CD14-positive monocyte (primary cell): ENCODE results near the gene FKBP11. TPM values are rescaled to one million over a fixed set of nuclear protein-coding genes. Genes with fewer than 3 reads are reported as not detected.

ENCODE experiments used
- DNase-seq, 3 donors: peaks; one replicate each; pipeline ENCODE4 v3.0.0-alpha.2; 2011 to 2022
- H2AFZ ChIP-seq: 2 replicates; pipeline ENCODE4 v1.6.0; 2012; ENCODE audit warnings: mild to moderate bottlenecking, low read depth, low read length, inconsistent platforms; ENCODE audit not compliant: insufficient read depth, poor library complexity, severe bottlenecking
- H3K27ac ChIP-seq, 2 donors: 1 replicate in 1 of 2; 2 replicates in 1 of 2; pipeline ENCODE4 v1.5.1; 2012 to 2013; ENCODE audit warnings: low read length in 2 of 2, control low read depth in 1 of 2, inconsistent platforms in 1 of 2, low read depth in 1 of 2, mild to moderate bottlenecking in 1 of 2
- H3K27me3 ChIP-seq, 2 donors: one replicate each; pipeline versions ENCODE4 v1.6.0 to v1.6.1; 2011 to 2013; ENCODE audit warnings: low read length in 2 of 2; ENCODE audit not compliant: control insufficient read depth in 2 of 2, insufficient read depth in 2 of 2
- H3K36me3 ChIP-seq, 2 donors: replicated peaks in 1 of 2; 1 replicate in 1 of 2; 2 replicates in 1 of 2; pipeline versions ENCODE4 v1.5.1 to v1.6.1; 2012 to 2013; ENCODE audit warnings: low read length in 2 of 2, control low read depth in 1 of 2, inconsistent platforms in 1 of 2, mild to moderate bottlenecking in 1 of 2; ENCODE audit not compliant: insufficient read depth in 2 of 2, control insufficient read depth in 1 of 2
- H3K4me1 ChIP-seq, 2 donors: 1 replicate in 1 of 2; 2 replicates in 1 of 2; pipeline versions ENCODE4 v1.5.1 to v1.6.1; 2012 to 2013; ENCODE audit warnings: low read length in 2 of 2, control low read depth in 1 of 2, inconsistent platforms in 1 of 2, mild to moderate bottlenecking in 1 of 2, moderate library complexity in 1 of 2; ENCODE audit not compliant: insufficient read depth in 2 of 2, control insufficient read depth in 1 of 2
- H3K4me2 ChIP-seq: replicated peaks from 2 replicates; pipeline ENCODE3; 2012; ENCODE audit warnings: low read length, moderate library complexity, mild to moderate bottlenecking; ENCODE audit not compliant: poor library complexity, severe bottlenecking; ENCODE audit errors: extremely low read depth
- H3K4me3 ChIP-seq, 3 experiments: fragments of 200-600 bp in 1 of 3; sonication (generic) in 1 of 3; replicated peaks in 1 of 3; 1 replicate in 2 of 3; 2 replicates in 1 of 3; pipeline ENCODE4 v1.5.1; 2011 to 2013; ENCODE audit warnings: low read length in 3 of 3, mild to moderate bottlenecking in 3 of 3, control low read depth in 2 of 3, low read depth in 2 of 3, inconsistent platforms in 1 of 3, moderate library complexity in 1 of 3
- H3K79me2 ChIP-seq: 2 replicates; pipeline ENCODE4 v1.6.0; 2012; ENCODE audit warnings: mild to moderate bottlenecking, control low read depth, inconsistent platforms, low read length, moderate library complexity; ENCODE audit not compliant: insufficient read depth
- H3K9ac ChIP-seq: 2 replicates; pipeline ENCODE4 v1.6.0; 2017; ENCODE audit warnings: low read length, mild to moderate bottlenecking; ENCODE audit not compliant: insufficient read depth, poor library complexity, severe bottlenecking
- H3K9me3 ChIP-seq, 2 donors: replicated peaks in 1 of 2; 1 replicate in 1 of 2; 2 replicates in 1 of 2; pipeline versions ENCODE4 v1.5.1 to v1.6.1; 2012 to 2013; ENCODE audit warnings: low read length in 2 of 2, control low read depth in 1 of 2; ENCODE audit not compliant: control insufficient read depth in 1 of 2, insufficient read depth in 1 of 2
- H4K20me1 ChIP-seq: 2 replicates; pipeline ENCODE4 v1.6.0; 2012; ENCODE audit warnings: mild to moderate bottlenecking, low read length, control low read depth, moderate library complexity; ENCODE audit not compliant: insufficient read depth
- H3K27ac Mint-ChIP-seq, 7 donors: one replicate each; pipeline ENCODE4 v1.8.0; 2020; ENCODE audit warnings: mild to moderate bottlenecking in 7 of 7, mixed read lengths in 7 of 7, moderate library complexity in 6 of 7, inconsistent platforms in 2 of 7
- H3K27me3 Mint-ChIP-seq, 3 donors: one replicate each; pipeline ENCODE4 v1.8.0; 2021 to 2022; ENCODE audit warnings: low read depth in 3 of 3, mild to moderate bottlenecking in 3 of 3, mixed read lengths in 3 of 3, moderate library complexity in 3 of 3, inconsistent platforms in 1 of 3
- H3K36me3 Mint-ChIP-seq, 2 donors: one replicate each; pipeline ENCODE4 v1.8.0; 2020; ENCODE audit warnings: mixed read lengths in 2 of 2, inconsistent platforms in 1 of 2, mild to moderate bottlenecking in 1 of 2
- H3K4me1 Mint-ChIP-seq: one replicate; pipeline ENCODE4 v1.8.0; 2020; ENCODE audit warnings: mild to moderate bottlenecking, mixed read lengths
- H3K4me3 Mint-ChIP-seq, 2 donors: one replicate each; pipeline ENCODE4 v1.8.0; 2020; ENCODE audit warnings: mild to moderate bottlenecking in 2 of 2, mixed read lengths in 2 of 2, moderate library complexity in 1 of 2
- H3K9me3 Mint-ChIP-seq, 7 donors: one replicate each; pipeline ENCODE4 v1.8.0; 2020 to 2022; ENCODE audit warnings: mixed read lengths in 7 of 7, mild to moderate bottlenecking in 6 of 7, moderate library complexity in 6 of 7, inconsistent platforms in 2 of 7
- CTCF ChIP-seq: fragments of 200-600 bp; IDR thresholded peaks from one replicate; pipeline ENCODE4 v1.8.0; 2022; ENCODE audit warnings: antibody characterized with exemption, mild to moderate bottlenecking
- WGBS: methylation state at CpG from one replicate; pipeline ENCODE4 v1.1.5; 2013; ENCODE audit warnings: missing lambda C conversion rate; ENCODE audit not compliant: insufficient coverage; 5-methylcytosine and 5-hydroxymethylcytosine counted together
- intact Hi-C, 2 donors: fragments of 100-400 bp; cut with micrococcal nuclease; formaldehyde crosslinking; loops; one replicate each; pipeline versions ENCODE4 v1.15.0 to v1.15.1; 2023
- polyA plus RNA-seq, 3 donors: library from polyadenylated mRNA; depleted of rRNA in 1 of 3; unstranded in 2 of 3; stranded (reverse) in 1 of 3; fragments of 300-500 nt in 2 of 3; fragments of >200 nt in 1 of 3; fragmentation: Illumina TruSeq in 2 of 3; gene quantifications; 1 replicate in 2 of 3; 2 replicates in 1 of 3; pipeline ENCODE4 v1.2.3, GENCODE V29; 2012 to 2021

The FKBP11 gene
- polyA plus RNA-seq, 3 donors = 1.5 to 15.2 (median 2.2) TPM

GRCh38 chr12:48960834-48961233 lies 35.5 kb upstream of the FKBP11 start:
- H3K9me3 Mint-ChIP-seq = peaks cover 0 to 2% (median 0%) of the 10 kb centered on the region in 7 donors
- H3K4me2 ChIP-seq = no peak overlapping the region
- no peak for TF ChIP-seq CTCF
- H3K4me3 Mint-ChIP-seq = no peak overlapping the region
- no peak overlapping the region for H3K4me3 ChIP-seq
- H3K36me3 ChIP-seq = no peaks in the 10 kb centered on the region
- peaks cover 22% of the 10 kb centered on the region for H3K4me1 Mint-ChIP-seq
- peaks cover 7 to 15% (median 10%) of the 10 kb centered on the region in 3 donors for H3K27me3 Mint-ChIP-seq
- 79% methylated on average over 2 of the region's 3 CpGs for WGBS
- peaks cover 16 to 22% of the 10 kb centered on the region in 2 donors for H3K4me1 ChIP-seq
- H3K27ac ChIP-seq = no peak overlapping the region
- H3K36me3 Mint-ChIP-seq = no peaks in the 10 kb centered on the region
- H2AFZ ChIP-seq = no peak overlapping the region
- no peak overlapping the region for H3K27ac Mint-ChIP-seq
- peaks cover 12% of the 10 kb centered on the region for H4K20me1 ChIP-seq
- DNase-seq = no peak
- peaks cover 14% of the 10 kb centered on the region for H3K79me2 ChIP-seq
- H3K9ac ChIP-seq = no peak overlapping the region
- intact Hi-C loops = no loop called here
- H3K9me3 ChIP-seq = no peaks in the 10 kb centered on the region
- H3K27me3 ChIP-seq = peaks cover 0 to 5% of the 10 kb centered on the region in 2 donors

- Mint-ChIP-seq H3K4me3 (peak overlapping the region; percentile 96 to 97), H3K27ac (peak overlapping the region in 5 of 7 donors; percentile 53 to 95 (median 76)), H3K9me3 (peaks cover 0 to 2% (median 0%) of the 10 kb centered on the region in 7 donors), H3K27me3 (peaks cover 5 to 13% (median 10%) of the 10 kb centered on the region in 3 donors), H3K36me3 (peaks cover 5 to 6% of the 10 kb centered on the region in 2 donors), H3K4me1 (peaks cover 43% of the 10 kb centered on the region)
- intact Hi-C loops = no loop called here
- H3K4me3 ChIP-seq = peak overlapping the region; percentile 84 to 98 (median 95)
- no peaks in the 10 kb centered on the region for H3K9me3 ChIP-seq
- H3K4me1 ChIP-seq = peaks cover 31 to 41% of the 10 kb centered on the region in 2 donors
- DNase-seq = peak in 1 of 3 donors; percentile 13
- peak overlapping the region; percentile 82 for H3K9ac ChIP-seq
- H3K79me2 ChIP-seq = peaks cover 40% of the 10 kb centered on the region
- peak overlapping the region in 1 of 2 donors; percentile 13 for H3K27ac ChIP-seq
- H3K27me3 ChIP-seq = peaks cover 0 to 5% of the 10 kb centered on the region in 2 donors
- peak overlapping the region; percentile 95 for H2AFZ ChIP-seq
- H4K20me1 ChIP-seq = peaks cover 40% of the 10 kb centered on the region
- TF ChIP-seq CTCF = no peak
- H3K4me2 ChIP-seq = peak overlapping the region; percentile 90
- peaks cover 1 to 7% of the 10 kb centered on the region in 2 donors for H3K36me3 ChIP-seq
- 0% methylated on average over 1 of the region's 3 CpGs for WGBS
Observed at GRCh38 chr12:48958049-48958388, 32.7 kb upstream of the FKBP11 start.
